Neural cell (in vitro differentiated cells): ENCODE results near the gene CEP170B.

Source experiments
- CTCF ChIP-seq: fragments of 450-650 bp; IDR thresholded peaks from 2 replicates; pipeline ENCODE4 v1.5.1; 2014; ENCODE audit warnings: antibody characterized with exemption, mild to moderate bottlenecking, moderate library complexity; ENCODE audit not compliant: poor library complexity, severe bottlenecking
- POLR2AphosphoS5 ChIP-seq: IDR thresholded peaks from 2 replicates; pipeline ENCODE4 v1.6.1; 2012
- REST ChIP-seq: IDR thresholded peaks from 2 replicates; pipeline ENCODE4 v1.6.1; 2012; ENCODE audit warnings: borderline replicate concordance

GRCh38 chr14:104903990-104904389, 38.9 kb downstream of the CEP170B start:
- TF ChIP-seq CTCF (no peak), REST (no peak), POLR2AphosphoS5 (no peak)
